K562 (cell line): ENCODE data around the gene SETX. TPM values are rescaled to one million over a fixed set of nuclear protein-coding genes. Genes with fewer than 3 reads are reported as not detected.

Experiments used
- ATF1 ChIP-seq, 2 experiments: fragments of 450-650 bp in 1 of 2; IDR thresholded peaks; 2 replicates each; pipeline ENCODE4 v1.6.1; 2016; ENCODE audit warnings: missing compliant biosample characterization in 1 of 2, missing genetic modification characterization in 1 of 2
- CSDE1 ChIP-seq, 2 experiments: fragments of 450-650 bp; IDR thresholded peaks; 2 replicates each; pipeline ENCODE4 v1.6.1; 2016; ENCODE audit warnings: mild to moderate bottlenecking in 1 of 2
- CUX1 ChIP-seq: fragments of 200-800 bp; sonication (Bioruptor generic); IDR thresholded peaks from 2 replicates; pipeline ENCODE4 v1.6.1; 2016; ENCODE audit warnings: missing genetic modification characterization, missing compliant biosample characterization
- HMGN3 ChIP-seq: IDR thresholded peaks from 2 replicates; pipeline ENCODE4 v1.6.1; 2011; ENCODE audit warnings: borderline replicate concordance, low read depth, mild to moderate bottlenecking, mixed read lengths, low read length; ENCODE audit not compliant: insufficient read length; ENCODE audit errors: extremely low read depth
- NFE2 ChIP-seq: IDR thresholded peaks from 2 replicates; pipeline ENCODE4 v1.6.1; 2014; ENCODE audit warnings: antibody characterized with exemption, low read depth
- PRDM10 ChIP-seq: fragments of 450-650 bp; IDR thresholded peaks from 2 replicates; pipeline ENCODE4 v1.6.1; 2018; ENCODE audit not compliant: partially characterized antibody
- STAT5A ChIP-seq: IDR thresholded peaks from 2 replicates; pipeline ENCODE4 v1.6.1; 2012; ENCODE audit warnings: low read length, inconsistent platforms, borderline replicate concordance
- ZBTB2 ChIP-seq: fragments of 450-650 bp; IDR thresholded peaks from 2 replicates; pipeline ENCODE4 v1.6.1; 2016; ENCODE audit warnings: antibody characterized with exemption
- ZBTB43 ChIP-seq: sonication (generic); formaldehyde crosslinking; IDR thresholded peaks from 2 replicates; pipeline ENCODE4 v1.8.0; 2023; ENCODE audit warnings: mild to moderate bottlenecking, missing genetic modification reagents
- ZNF668 ChIP-seq: fragments of 250-450 bp; sonication (Bioruptor Pico); IDR thresholded peaks from 2 replicates; pipeline ENCODE4 v1.8.0; 2022; ENCODE audit warnings: mild to moderate bottlenecking, inconsistent platforms
- ZNF77 ChIP-seq: fragments of 250-450 bp; sonication (Bioruptor Pico); IDR thresholded peaks from 2 replicates; pipeline ENCODE4 v1.5.0; 2020
- polyA plus RNA-seq, 8 experiments: library from polyadenylated mRNA; depleted of rRNA in 4 of 8; stranded (reverse) in 5 of 8; unstranded in 3 of 8; fragments of >200 nt; fragmentation: Nextera tagmentation in 2 of 8; fragmentation: Illumina TruSeq in 1 of 8; extraction: Ambion mirVana in 2 of 8; extraction: Trizol in 1 of 8; gene quantifications; 2 replicates each; pipeline versions ENCODE4 v1.2.1 to v1.2.3, GENCODE V29; 2011 to 2014; ENCODE audit warnings: inconsistent platforms in 1 of 8, missing spikeins in 1 of 8
- total RNA-seq, 7 experiments: library from RNA; depleted of rRNA in 6 of 7; stranded (reverse); fragments of >200 nt in 6 of 7; fragmentation: Illumina TruSeq in 2 of 7; extraction: Trizol in 2 of 7; gene quantifications; 2 replicates each; pipeline versions ENCODE4 v1.2.1 to v1.2.3, GENCODE V29; 2011 to 2021; ENCODE audit warnings: low replicate concordance in 1 of 7

Gene SETX
- total and polyA plus RNA-seq, 9 of the 15 experiments (the other 6 are each of a cell fraction or from before 2014, with no cell fraction given), result 8.7 to 45.7 (median 28.7) TPM

GRCh38 chr9:132239999-132240840 lies 114.6 kb downstream of the SETX start (continued):
- TF ChIP-seq CUX1 (CRISPR knock-in tag) (no peak), STAT5A (no peak), PRDM10 (peak; percentile 69), ZBTB2 (no peak), HMGN3 (no peak), ZNF77 (CRISPR knock-in tag) (no peak), CSDE1 (IDR thresholded peaks at IDR 0.05) (no peak), ATF1 (CRISPR knock-in tag; IDR thresholded peaks at IDR 0.05) (no peak), ATF1 (tag; IDR thresholded peaks at IDR 0.05) (peak; percentile 17; the same call in 1 of the 2 replicates), ZBTB43 (CRISPR knock-in tag) (no peak), ZNF668 (no peak), NFE2 (no peak)
